B cell (primary cell): ENCODE data around the gene NBL1. TPM values are rescaled to one million over a fixed set of nuclear protein-coding genes. Genes with fewer than 3 reads are reported as not detected.

ENCODE experiments used
- ATAC-seq: fragments of 200-7000 bp; cut with Tn5 transposase; one replicate; pipeline ENCODE4 v1.10.0; 2021; ENCODE audit warnings: low read depth, mild to moderate bottlenecking, moderate number of reproducible peaks, moderate library complexity
- CTCF ChIA-PET: fragments of 350-600 bp; sonication (Branson Sonifier 250); formaldehyde crosslinking; loops from one replicate; lab custom pipeline; 2021; ENCODE audit warnings: antibody characterized with exemption, inconsistent platforms; lab: Charles Lee
- POLR2A ChIA-PET: fragments of 350-600 bp; sonication (Branson Sonifier 250); formaldehyde crosslinking; loops from one replicate; lab custom pipeline; 2021; ENCODE audit warnings: antibody characterized with exemption; lab: Charles Lee
- DNase-seq: peaks from one replicate; pipeline ENCODE4 v3.0.0; 2013
- H2AFZ ChIP-seq: 2 replicates; pipeline ENCODE4 v1.6.1; 2012; ENCODE audit warnings: mild to moderate bottlenecking, low read depth, low read length; ENCODE audit not compliant: insufficient read depth, poor library complexity, severe bottlenecking
- H3K27ac ChIP-seq, 2 donors: 1 replicate in 1 of 2; 2 replicates in 1 of 2; pipeline ENCODE4 v1.5.1; 2012 to 2013; ENCODE audit warnings: low read length in 2 of 2, mild to moderate bottlenecking in 2 of 2, moderate library complexity in 1 of 2
- H3K27me3 ChIP-seq, 4 experiments: fragments of 200-600 bp in 1 of 4; sonication (generic) in 1 of 4; replicated peaks in 1 of 4; 1 replicate in 2 of 4; 2 replicates in 2 of 4; pipeline versions ENCODE4 v1.6.1 to v1.7.0; 2013 to 2016; ENCODE audit warnings: low read length in 3 of 4, mild to moderate bottlenecking in 2 of 4, mixed read lengths in 1 of 4, moderate library complexity in 1 of 4; ENCODE audit not compliant: insufficient read depth in 4 of 4, control insufficient read depth in 3 of 4; ENCODE audit errors: control extremely low read depth in 1 of 4
- H3K36me3 ChIP-seq, 2 experiments: replicated peaks in 1 of 2; 1 replicate in 1 of 2; 2 replicates in 1 of 2; pipeline versions ENCODE4 v1.6.1 to v1.7.1; 2013; ENCODE audit warnings: low read length in 1 of 2; ENCODE audit not compliant: insufficient read depth in 2 of 2, control insufficient read depth in 1 of 2; ENCODE audit errors: control extremely low read depth in 1 of 2, extremely low read depth in 1 of 2
- H3K4me1 ChIP-seq, 2 donors: fragments of 200-600 bp in 1 of 2; sonication (generic) in 1 of 2; 1 replicate in 1 of 2; 2 replicates in 1 of 2; pipeline versions ENCODE4 v1.5.1 to v1.6.1; 2013 to 2017; ENCODE audit warnings: low read length in 2 of 2; ENCODE audit not compliant: control insufficient read depth in 2 of 2, insufficient read depth in 2 of 2
- H3K4me2 ChIP-seq: replicated peaks from 2 replicates; pipeline ENCODE3; 2012; ENCODE audit warnings: mild to moderate bottlenecking, low read depth, low read length; ENCODE audit not compliant: poor library complexity, severe bottlenecking
- H3K4me3 ChIP-seq, 5 experiments: fragments of 200-600 bp in 1 of 5; sonication (generic) in 1 of 5; 1 replicate in 3 of 5; 2 replicates in 2 of 5; pipeline versions ENCODE4 v1.5.1 to v1.7.0; 2011 to 2016; ENCODE audit warnings: low read length in 4 of 5, mild to moderate bottlenecking in 4 of 5, low read depth in 2 of 5, control low read depth in 1 of 5, moderate library complexity in 1 of 5; ENCODE audit not compliant: insufficient read depth in 1 of 5; ENCODE audit errors: control extremely low read depth in 1 of 5, extremely low read depth in 1 of 5
- H3K79me2 ChIP-seq: fragments of 200-600 bp; sonication (generic); one replicate; pipeline ENCODE4 v1.6.0; 2016; ENCODE audit warnings: low read length; ENCODE audit not compliant: control insufficient read depth, insufficient read depth
- H3K9ac ChIP-seq: fragments of 200-600 bp; sonication (generic); 2 replicates; pipeline ENCODE4 v1.6.1; 2017; ENCODE audit warnings: mild to moderate bottlenecking, low read length, moderate library complexity
- H3K9me3 ChIP-seq, 3 donors: one replicate each; pipeline versions ENCODE4 v1.6.1 to v1.7.1; 2013; ENCODE audit warnings: low read length in 2 of 3; ENCODE audit not compliant: control insufficient read depth in 2 of 3, insufficient read depth in 1 of 3; ENCODE audit errors: control extremely low read depth in 1 of 3
- H4K20me1 ChIP-seq: 2 replicates; pipeline ENCODE4 v1.6.0; 2012; ENCODE audit warnings: mild to moderate bottlenecking, low read length; ENCODE audit not compliant: insufficient read depth, control insufficient read depth, poor library complexity, severe bottlenecking
- H3K27ac Mint-ChIP-seq: one replicate; pipeline ENCODE4 v1.8.0; 2021; ENCODE audit warnings: mixed read lengths
- H3K27me3 Mint-ChIP-seq: one replicate; pipeline ENCODE4 v1.8.0; 2021; ENCODE audit warnings: mixed read lengths
- H3K4me1 Mint-ChIP-seq: one replicate; pipeline ENCODE4 v1.8.0; 2021; ENCODE audit warnings: mixed read lengths
- H3K4me3 Mint-ChIP-seq: one replicate; pipeline ENCODE4 v1.8.0; 2021; ENCODE audit warnings: mixed read lengths
- H3K9me3 Mint-ChIP-seq: one replicate; pipeline ENCODE4 v1.8.0; 2022; ENCODE audit warnings: mixed read lengths; ENCODE audit not compliant: insufficient read depth
- CTCF ChIP-seq: fragments of 200-600 bp; IDR thresholded peaks from one replicate; pipeline ENCODE4 v1.8.0; 2022; ENCODE audit warnings: antibody characterized with exemption, mild to moderate bottlenecking
- EZH2 ChIP-seq: IDR thresholded peaks from 2 replicates; pipeline ENCODE4 v1.6.1; 2012; ENCODE audit warnings: borderline replicate concordance, low read depth, mild to moderate bottlenecking, moderate library complexity, low read length; ENCODE audit not compliant: insufficient read depth, poor library complexity, severe bottlenecking
- WGBS: methylation state at CpG from one replicate; pipeline ENCODE4 v1.1.5; 2013; ENCODE audit warnings: missing lambda C conversion rate; ENCODE audit not compliant: insufficient coverage; 5-methylcytosine and 5-hydroxymethylcytosine counted together
- intact Hi-C: fragments of 100-400 bp; cut with micrococcal nuclease; formaldehyde crosslinking; loops from one replicate; pipeline ENCODE4 v1.10.0; 2022
- polyA plus RNA-seq: library from polyadenylated mRNA; depleted of rRNA; stranded (reverse); fragments of >200 nt; gene quantifications from 2 replicates; pipeline ENCODE4 v1.2.3, GENCODE V29; 2012
- total RNA-seq, 2 donors: library from RNA; stranded (reverse); fragments of 120-200 nt in 1 of 2; gene quantifications; 1 replicate in 1 of 2; 2 replicates in 1 of 2; pipeline versions ENCODE4 v1.2.3 to v1.2.4, GENCODE V29; 2013 to 2022

The NBL1 gene
- total and polyA plus RNA-seq, 2 donors (not counting 1 experiment from before 2014, with no cell fraction given) = 0.74 to 0.97 TPM

GRCh38 chr1:19648689-19649088, 4.6 kb downstream of the NBL1 start:
- POLR2A ChIA-PET = interaction anchor here (0.6 kb wide), 1 partner anchor 298 kb away, joined by 4 read pairs; no protein-coding TSS in a partner anchor
- DNase-seq = no peak
- Mint-ChIP-seq H3K27me3 (peaks cover 27% of the 10 kb centered on the region), H3K27ac (no peak overlapping the region), H3K4me1 (peaks cover 4% of the 10 kb centered on the region), H3K4me3 (no peak overlapping the region), H3K9me3 (no peaks in the 10 kb centered on the region)
- TF ChIP-seq EZH2 = no peak
- TF ChIP-seq CTCF = no peak
- Histone ChIP-seq H3K4me2 (no peak overlapping the region), H3K36me3 (no peaks in the 10 kb centered on the region), H4K20me1 (no peaks in the 10 kb centered on the region), H3K79me2 (no peaks in the 10 kb centered on the region), H3K27me3 (peaks cover 0 to 32% (median 10%) of the 10 kb centered on the region in 4 experiments), H3K4me3 (no peak overlapping the region), H3K9ac (no peak overlapping the region), H3K27ac (no peak overlapping the region), H2AFZ (no peak overlapping the region), H3K4me1 (peaks cover 7 to 12% of the 10 kb centered on the region in 2 donors), H3K9me3 (peaks cover 0 to 6% (median 0%) of the 10 kb centered on the region in 3 donors)
- intact Hi-C loops = no loop called here
- WGBS = 88% methylated on average over 7 of the region's 11 CpGs
- CTCF ChIA-PET = interaction anchor here (0.6 kb wide), 1 partner anchor 208 kb away, joined by 3 read pairs; no protein-coding TSS in a partner anchor
- ATAC-seq = no peak

GRCh38 chr1:19650416-19651140, 6.5 kb downstream of the NBL1 start:
- peaks cover 23% of the 10 kb centered on the region for H3K27me3 Mint-ChIP-seq
- 54% methylated on average over 9 of the region's 12 CpGs for WGBS
- H3K4me3 Mint-ChIP-seq = no peak overlapping the region
- ChIA-PET POLR2A (no interaction called here), CTCF (interaction anchor here (0.7 to 2.7 kb wide), 11 partner anchors 9 to 471 kb away, joined by 3 to 20 read pairs (median 4); no protein-coding TSS in a partner anchor)
- Histone ChIP-seq H3K27me3 (peaks cover 0 to 22% (median 5%) of the 10 kb centered on the region in 4 experiments), H3K4me3 (no peak overlapping the region), H2AFZ (peak overlapping the region; percentile 38), H3K36me3 (no peaks in the 10 kb centered on the region), H3K4me2 (no peak overlapping the region), H4K20me1 (no peaks in the 10 kb centered on the region), H3K79me2 (no peaks in the 10 kb centered on the region), H3K4me1 (peaks cover 0 to 6% of the 10 kb centered on the region in 2 donors), H3K9me3 (peaks cover 0 to 2% (median 0%) of the 10 kb centered on the region in 3 donors), H3K9ac (no peak overlapping the region), H3K27ac (no peak overlapping the region)
- no peaks in the 10 kb centered on the region for H3K9me3 Mint-ChIP-seq
- ATAC-seq (no peak), DNase-seq (no peak)
- H3K27ac Mint-ChIP-seq = no peak overlapping the region
- intact Hi-C loops = loop anchor here (5.0 kb wide), 1 partner anchor 163 kb away; the partner anchor contains the start of gene CAPZB
- no peaks in the 10 kb centered on the region for H3K4me1 Mint-ChIP-seq
- TF ChIP-seq CTCF (no peak), EZH2 (no peak)
